IMR-90 (cell line): Measurements from ENCODE around the gene KRTAP5-9. TPM values are rescaled to one million over a fixed set of nuclear protein-coding genes. Genes with fewer than 3 reads are reported as not detected.

ENCODE experiments used
- ATAC-seq: fragments of 200-7000 bp; cut with Tn5 transposase; 2 replicates; pipeline ENCODE4 v1.9.1; 2020; ENCODE audit warnings: low read depth, mild to moderate bottlenecking, moderate library complexity
- BruUV-seq: library from RNA; stranded (reverse); fragments of 400-500 nt; replicated peaks from 2 replicates; lab custom pipeline; 2021; lab: Mats Ljungman, UMichigan
- CTCF ChIA-PET: fragments of 300-600 bp; formaldehyde crosslinking; extraction: SDS; loops from one replicate; lab custom pipeline; 2021; ENCODE audit warnings: antibody characterized with exemption; lab: Yijun Ruan, JAX
- POLR2A ChIA-PET: fragments of 300-600 bp; sonication (Branson Sonifier 250); formaldehyde crosslinking; loops from one replicate; lab custom pipeline; 2022; ENCODE audit warnings: antibody characterized with exemption; ENCODE audit not compliant: unreplicated experiment; lab: Charles Lee
- DNase-seq: peaks from one replicate; pipeline ENCODE4 v3.0.0; 2013
- H2AFZ ChIP-seq: replicated peaks from 2 replicates; pipeline ENCODE3; 2013; ENCODE audit warnings: low read length, mild to moderate bottlenecking; ENCODE audit not compliant: poor library complexity
- H2AK5ac ChIP-seq: 2 replicates; pipeline ENCODE4 v1.6.1; 2013; ENCODE audit warnings: low read depth, low read length, inconsistent platforms
- H2AK9ac ChIP-seq: replicated peaks from 2 replicates; pipeline ENCODE3; 2013; ENCODE audit warnings: mild to moderate bottlenecking, low read depth, low read length, moderate library complexity; ENCODE audit not compliant: poor library complexity
- H2BK120ac ChIP-seq: 2 replicates; pipeline ENCODE4 v1.6.1; 2013; ENCODE audit warnings: low read depth, low read length, inconsistent platforms
- H2BK15ac ChIP-seq: 3 replicates; pipeline ENCODE4 v1.6.1; 2013; ENCODE audit warnings: low read depth, low read length, inconsistent platforms
- H2BK20ac ChIP-seq: 2 replicates; pipeline ENCODE4 v1.6.1; 2013; ENCODE audit warnings: low read depth, mild to moderate bottlenecking, inconsistent platforms, low read length, moderate library complexity
- H2BK5ac ChIP-seq: 2 replicates; pipeline ENCODE4 v1.6.1; 2013; ENCODE audit warnings: mild to moderate bottlenecking, low read depth, low read length, inconsistent platforms; ENCODE audit not compliant: poor library complexity, severe bottlenecking
- H3K14ac ChIP-seq: replicated peaks from 2 replicates; pipeline ENCODE4 v1.6.1; 2013; ENCODE audit warnings: low read depth, low read length, inconsistent platforms
- H3K18ac ChIP-seq: 2 replicates; pipeline ENCODE4 v1.6.1; 2013; ENCODE audit warnings: low read depth, low read length, control low read depth
- H3K23ac ChIP-seq: 2 replicates; pipeline ENCODE4 v1.6.1; 2013; ENCODE audit warnings: low read depth, low read length, inconsistent platforms
- H3K27ac ChIP-seq: 2 replicates; pipeline ENCODE4 v1.5.1; 2013; ENCODE audit warnings: mild to moderate bottlenecking, control low read depth, low read length; ENCODE audit not compliant: insufficient read depth
- H3K27me3 ChIP-seq: 2 replicates; pipeline ENCODE4 v1.6.1; 2013; ENCODE audit warnings: low read length; ENCODE audit not compliant: control insufficient read depth, insufficient read depth
- H3K36me3 ChIP-seq: 2 replicates; pipeline ENCODE4 v1.6.1; 2013; ENCODE audit warnings: low read length, mixed read lengths; ENCODE audit not compliant: control insufficient read depth, insufficient read depth
- H3K4ac ChIP-seq: 2 replicates; pipeline ENCODE4 v1.6.1; 2013; ENCODE audit warnings: low read depth, low read length, inconsistent platforms
- H3K4me1 ChIP-seq: 2 replicates; pipeline ENCODE4 v1.6.1; 2013; ENCODE audit warnings: low read length, mixed read lengths; ENCODE audit not compliant: control insufficient read depth, insufficient read depth
- H3K4me2 ChIP-seq: 2 replicates; pipeline ENCODE4 v1.6.1; 2013; ENCODE audit warnings: low read depth, mild to moderate bottlenecking, control low read depth, low read length, moderate library complexity
- H3K4me3 ChIP-seq: 2 replicates; pipeline ENCODE4 v1.5.1; 2013; ENCODE audit warnings: low read depth, mild to moderate bottlenecking, control low read depth, low read length, moderate library complexity; ENCODE audit not compliant: insufficient read depth
- H3K56ac ChIP-seq: 2 replicates; pipeline ENCODE4 v1.6.1; 2013; ENCODE audit warnings: low read length, inconsistent platforms; ENCODE audit not compliant: insufficient read depth; ENCODE audit errors: extremely low read depth
- H3K79me1 ChIP-seq, 2 experiments: 2 replicates each; pipeline ENCODE4 v1.6.1; 2013; ENCODE audit warnings: low read length in 2 of 2, inconsistent platforms in 1 of 2, low read depth in 1 of 2
- H3K9ac ChIP-seq: 2 replicates; pipeline ENCODE4 v1.6.1; 2013; ENCODE audit warnings: low read depth, low read length, control low read depth
- H3K9me1 ChIP-seq: 2 replicates; pipeline ENCODE4 v1.6.1; 2013; ENCODE audit warnings: low read length, inconsistent platforms; ENCODE audit not compliant: insufficient read depth
- H3K9me3 ChIP-seq: 2 replicates; pipeline ENCODE4 v1.6.1; 2013; ENCODE audit warnings: low read length; ENCODE audit not compliant: control insufficient read depth, insufficient read depth
- H4K20me1 ChIP-seq: 2 replicates; pipeline ENCODE4 v1.6.1; 2013; ENCODE audit warnings: low read length, inconsistent platforms; ENCODE audit not compliant: insufficient read depth
- H4K5ac ChIP-seq: 2 replicates; pipeline ENCODE4 v1.6.1; 2013; ENCODE audit warnings: mild to moderate bottlenecking, low read depth, low read length, control low read depth
- H4K8ac ChIP-seq, 2 experiments: 2 replicates each; pipeline ENCODE4 v1.6.1; 2013; ENCODE audit warnings: low read depth in 2 of 2, low read length in 2 of 2, control low read depth in 1 of 2, inconsistent platforms in 1 of 2
- H4K91ac ChIP-seq: 2 replicates; pipeline ENCODE4 v1.6.1; 2013; ENCODE audit warnings: low read depth, low read length, inconsistent platforms; ENCODE audit not compliant: insufficient read depth
- ELK1 ChIP-seq: fragments of 150-350 bp; IDR thresholded peaks from 2 replicates; pipeline ENCODE4 v1.6.1; 2016; ENCODE audit warnings: low read depth, mild to moderate bottlenecking, low read length, moderate library complexity, borderline replicate concordance
- MAZ ChIP-seq: IDR thresholded peaks from 2 replicates; pipeline ENCODE4 v1.6.1; 2012; ENCODE audit warnings: low read depth, mild to moderate bottlenecking, low read length, improper control_type of control experiment, moderate library complexity, borderline replicate concordance
- RCOR1 ChIP-seq: IDR thresholded peaks from 2 replicates; pipeline ENCODE4 v1.6.1; 2012; ENCODE audit warnings: mild to moderate bottlenecking, low read length, improper control_type of control experiment; ENCODE audit not compliant: insufficient replicate concordance
- RFX5 ChIP-seq: IDR thresholded peaks from 2 replicates; pipeline ENCODE4 v1.8.0; 2012; ENCODE audit warnings: low read depth, mild to moderate bottlenecking, low read length, moderate library complexity
- SMC3 ChIP-seq: fragments of 150-350 bp; IDR thresholded peaks from 2 replicates; pipeline ENCODE4 v1.6.1; 2016; ENCODE audit warnings: low read depth, mild to moderate bottlenecking, antibody characterized with exemption, low read length, moderate library complexity
- WGBS, 2 experiments: methylation state at CpG; one replicate each; pipeline versions ENCODE4 v1.1.5 to v1.1.7; 2013; ENCODE audit warnings: missing lambda C conversion rate in 2 of 2; ENCODE audit not compliant: insufficient read length in 1 of 2; ENCODE audit errors: extremely low coverage in 2 of 2; 5-methylcytosine and 5-hydroxymethylcytosine counted together
- dilution Hi-C: fragments of 300-500 bp; cut with HindIII; formaldehyde crosslinking; loops from one replicate; pipeline ENCODE4 v1.14.3; 2018; ENCODE audit warnings: low sequenced_read_pairs; ENCODE audit not compliant: unreplicated experiment
- in situ Hi-C: fragments of 300-500 bp; cut with MboI; formaldehyde crosslinking; loops from 3 replicates; pipeline ENCODE4 v1.14.3; 2019; ENCODE audit warnings: low sequenced_read_pairs, inconsistent platforms, mixed read lengths
- intact Hi-C: fragments of 100-400 bp; cut with micrococcal nuclease; formaldehyde crosslinking; loops from 2 replicates; pipeline ENCODE4 v1.10.0; 2022
- polyA plus RNA-seq, 3 experiments: library from polyadenylated mRNA; depleted of rRNA; stranded (reverse); fragments of >200 nt; gene quantifications; 2 replicates each; pipeline ENCODE4 v1.2.3, GENCODE V29; 2012; ENCODE audit warnings: low replicate concordance in 1 of 3
- total RNA-seq: library from RNA; depleted of rRNA; stranded (reverse); fragments of >200 nt; gene quantifications from 2 replicates; pipeline ENCODE4 v1.2.3, GENCODE V29; 2012
- TF ChIP-seq, protein P1 (sequence below): conservative IDR thresholded peaks from 2 replicates; pipeline ENCODE4 v1.5.1; 2012; ENCODE audit warnings: mild to moderate bottlenecking, low read depth, low read length, improper control_type of control experiment

Gene KRTAP5-9
- total and polyA plus RNA-seq, 2 of the 4 experiments (the other 2 are of a cell fraction) = 0.09 TPM; not detected in 1

GRCh38 chr11:71564430-71564829 is 16.2 kb downstream of the KRTAP5-9 start:
- H3K79me1 ChIP-seq = no peaks in the 10 kb centered on the region
- no peak overlapping the region for H2BK20ac ChIP-seq
- H3K23ac ChIP-seq = no peak overlapping the region
- no peak overlapping the region for H4K5ac ChIP-seq
- H4K91ac ChIP-seq = no peak overlapping the region
- TF ChIP-seq, protein P1, sequence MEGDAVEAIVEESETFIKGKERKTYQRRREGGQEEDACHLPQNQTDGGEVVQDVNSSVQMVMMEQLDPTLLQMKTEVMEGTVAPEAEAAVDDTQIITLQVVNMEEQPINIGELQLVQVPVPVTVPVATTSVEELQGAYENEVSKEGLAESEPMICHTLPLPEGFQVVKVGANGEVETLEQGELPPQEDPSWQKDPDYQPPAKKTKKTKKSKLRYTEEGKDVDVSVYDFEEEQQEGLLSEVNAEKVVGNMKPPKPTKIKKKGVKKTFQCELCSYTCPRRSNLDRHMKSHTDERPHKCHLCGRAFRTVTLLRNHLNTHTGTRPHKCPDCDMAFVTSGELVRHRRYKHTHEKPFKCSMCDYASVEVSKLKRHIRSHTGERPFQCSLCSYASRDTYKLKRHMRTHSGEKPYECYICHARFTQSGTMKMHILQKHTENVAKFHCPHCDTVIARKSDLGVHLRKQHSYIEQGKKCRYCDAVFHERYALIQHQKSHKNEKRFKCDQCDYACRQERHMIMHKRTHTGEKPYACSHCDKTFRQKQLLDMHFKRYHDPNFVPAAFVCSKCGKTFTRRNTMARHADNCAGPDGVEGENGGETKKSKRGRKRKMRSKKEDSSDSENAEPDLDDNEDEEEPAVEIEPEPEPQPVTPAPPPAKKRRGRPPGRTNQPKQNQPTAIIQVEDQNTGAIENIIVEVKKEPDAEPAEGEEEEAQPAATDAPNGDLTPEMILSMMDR = no peak
- no peak for TF ChIP-seq SMC3
- no peak for TF ChIP-seq MAZ
- TF ChIP-seq RCOR1 = no peak
- no peak for TF ChIP-seq RFX5
- TF ChIP-seq ELK1 = no peak
- no peak overlapping the region for H2BK15ac ChIP-seq
- H4K8ac ChIP-seq = no peak overlapping the region
- no peaks in the 10 kb centered on the region for H3K4me1 ChIP-seq
- H2AK5ac ChIP-seq = no peak overlapping the region
- intact Hi-C loops = no loop called here
- H3K14ac ChIP-seq = no peak overlapping the region
- H3K27ac ChIP-seq = no peak overlapping the region
- dilution Hi-C loops = no loop called here
- DNase-seq (no peak), ATAC-seq (no peak)
- H3K36me3 ChIP-seq = no peaks in the 10 kb centered on the region
- H3K27me3 ChIP-seq = peaks cover 16% of the 10 kb centered on the region
- no peak overlapping the region for H3K9ac ChIP-seq
- no peak overlapping the region for H2AK9ac ChIP-seq
- ChIA-PET CTCF (no interaction called here), POLR2A (no interaction called here)
- H3K9me3 ChIP-seq = no peaks in the 10 kb centered on the region
- H3K4ac ChIP-seq = no peak overlapping the region
- in situ Hi-C loops = no loop called here
- no peaks in the 10 kb centered on the region for H4K20me1 ChIP-seq
- no peak overlapping the region for H3K4me3 ChIP-seq
- H3K9me1 ChIP-seq = no peaks in the 10 kb centered on the region
- BruUV-seq = no TSS peak
- no peak overlapping the region for H3K18ac ChIP-seq
- no peak overlapping the region for H2BK120ac ChIP-seq
- no peak overlapping the region for H2BK5ac ChIP-seq
- no peak overlapping the region for H3K4me2 ChIP-seq
- H2AFZ ChIP-seq = no peak overlapping the region
- no peak overlapping the region for H3K56ac ChIP-seq
- no CpG with 5 or more reads among the region's 4 CpGs for WGBS, 2 experiments
